H1 (cell line): ENCODE measurements around the gene GRAMD1B. TPM values are rescaled to one million over a fixed set of nuclear protein-coding genes. Genes with fewer than 3 reads are reported as not detected.

ENCODE experiments used
- CTCF ChIA-PET: fragments of 300-600 bp; sonication (Branson Sonifier 250); formaldehyde crosslinking; loops from one replicate; lab custom pipeline; 2021; ENCODE audit not compliant: partially characterized antibody; lab: Charles Lee
- POLR2A ChIA-PET: fragments of 300-600 bp; sonication (Branson Sonifier 250); formaldehyde crosslinking; loops from one replicate; lab custom pipeline; 2021; ENCODE audit warnings: inconsistent platforms; ENCODE audit not compliant: partially characterized antibody; lab: Charles Lee
- DNase-seq, 2 experiments: peaks; one replicate each; pipeline versions ENCODE4 v3.0.0 to v3.0.0-alpha.2; 2010 to 2022; ENCODE audit warnings: low spot score in 2 of 2, low read depth in 1 of 2, mixed read lengths in 1 of 2
- FAIRE-seq: peaks from 2 replicates; lab custom pipeline; 2011; peaks lifted over from hg19 to GRCh38; lab: Jason Lieb, UNC
- H2AFZ ChIP-seq: 2 replicates; pipeline ENCODE4 v1.8.1; 2012; ENCODE audit warnings: low read length, inconsistent platforms
- H2AK5ac ChIP-seq: 2 replicates; pipeline ENCODE4 v1.6.1; 2013; ENCODE audit warnings: low read depth, low read length
- H2BK120ac ChIP-seq: replicated peaks from 2 replicates; pipeline ENCODE3; 2013; ENCODE audit warnings: low read depth, low read length, inconsistent platforms
- H2BK12ac ChIP-seq: 2 replicates; pipeline ENCODE4 v1.6.1; 2013; ENCODE audit warnings: low read depth, low read length
- H2BK15ac ChIP-seq: 2 replicates; pipeline ENCODE4 v1.6.1; 2013; ENCODE audit warnings: low read length
- H2BK20ac ChIP-seq: 2 replicates; pipeline ENCODE4 v1.6.1; 2013; ENCODE audit warnings: low read length
- H2BK5ac ChIP-seq: 2 replicates; pipeline ENCODE4 v1.6.1; 2013; ENCODE audit warnings: low read depth, low read length
- H3K14ac ChIP-seq: 2 replicates; pipeline ENCODE4 v1.6.1; 2013; ENCODE audit warnings: inconsistent platforms; ENCODE audit not compliant: insufficient read length
- H3K18ac ChIP-seq: 2 replicates; pipeline ENCODE4 v1.6.1; 2013; ENCODE audit warnings: low read length; ENCODE audit errors: extremely low read depth
- H3K23ac ChIP-seq: 2 replicates; pipeline ENCODE4 v1.6.1; 2013; ENCODE audit warnings: inconsistent platforms; ENCODE audit not compliant: insufficient read length
- H3K23me2 ChIP-seq: 2 replicates; pipeline ENCODE4 v1.6.1; 2013; ENCODE audit warnings: low read depth, low read length
- H3K27ac ChIP-seq: 2 replicates; pipeline ENCODE4 v1.6.1; 2011; ENCODE audit warnings: low read depth, low read length, inconsistent platforms
- H3K27me3 ChIP-seq, 4 experiments: replicated peaks in 1 of 4; 1 replicate in 1 of 4; 2 replicates in 3 of 4; pipeline versions ENCODE4 v1.6.1 to v1.8.1; 2011 to 2013; ENCODE audit warnings: low read length in 3 of 4, mild to moderate bottlenecking in 3 of 4, inconsistent platforms in 2 of 4, mixed read lengths in 2 of 4, moderate library complexity in 1 of 4; ENCODE audit not compliant: control insufficient read depth in 3 of 4, insufficient read depth in 3 of 4; ENCODE audit errors: extremely low read depth in 1 of 4
- H3K36me3 ChIP-seq, 4 experiments: 2 replicates each; pipeline versions ENCODE4 v1.6.1 to v1.8.1; 2011 to 2013; ENCODE audit warnings: mild to moderate bottlenecking in 4 of 4, low read length in 3 of 4, moderate library complexity in 2 of 4, control low read depth in 1 of 4, inconsistent platforms in 1 of 4; ENCODE audit not compliant: insufficient read depth in 4 of 4, control insufficient read depth in 2 of 4
- H3K4ac ChIP-seq: replicated peaks from 2 replicates; pipeline ENCODE3; 2013; ENCODE audit warnings: low read length, low read depth, mixed read lengths, inconsistent platforms; ENCODE audit not compliant: insufficient read length
- H3K4me1 ChIP-seq, 4 experiments: replicated peaks in 1 of 4; 1 replicate in 1 of 4; 2 replicates in 3 of 4; pipeline versions ENCODE4 v1.6.1 to v1.8.1; 2011 to 2013; ENCODE audit warnings: low read length in 3 of 4, inconsistent platforms in 2 of 4, mixed read lengths in 1 of 4; ENCODE audit not compliant: insufficient read depth in 4 of 4, control insufficient read depth in 3 of 4
- H3K4me2 ChIP-seq, 2 experiments: 2 replicates each; pipeline versions ENCODE4 v1.6.1 to v1.8.1; 2011 to 2013; ENCODE audit warnings: low read depth in 2 of 2, low read length in 2 of 2, control low read depth in 1 of 2, inconsistent platforms in 1 of 2, mild to moderate bottlenecking in 1 of 2; ENCODE audit not compliant: insufficient read depth in 1 of 2
- H3K4me3 ChIP-seq, 4 experiments: fragments of 200-600, 300-600 bp in 1 of 4; sonication (generic), shearing (Covaris generic), sonication (Bioruptor Twin) in 1 of 4; 2 replicates each; pipeline versions ENCODE4 v1.5.1 to v1.8.1; 2011 to 2016; ENCODE audit warnings: low read length in 4 of 4, low read depth in 3 of 4, control low read depth in 2 of 4, inconsistent platforms in 2 of 4, mild to moderate bottlenecking in 2 of 4, mixed read lengths in 1 of 4, moderate library complexity in 1 of 4; ENCODE audit not compliant: insufficient read depth in 2 of 4; ENCODE audit errors: extremely low read depth in 1 of 4
- H3K56ac ChIP-seq: replicated peaks from 2 replicates; pipeline ENCODE3; 2013; ENCODE audit warnings: low read depth, mild to moderate bottlenecking, mixed read lengths, low read length, inconsistent platforms; ENCODE audit not compliant: insufficient read length
- H3K79me1 ChIP-seq: 2 replicates; pipeline ENCODE4 v1.6.1; 2013; ENCODE audit warnings: low read depth, low read length, control low read depth
- H3K79me2 ChIP-seq, 2 experiments: 2 replicates each; pipeline versions ENCODE4 v1.6.1 to v1.8.1; 2012 to 2013; ENCODE audit warnings: low read length in 2 of 2, mild to moderate bottlenecking in 2 of 2, inconsistent platforms in 1 of 2; ENCODE audit not compliant: insufficient read depth in 2 of 2, control insufficient read depth in 1 of 2
- H3K9ac ChIP-seq, 4 experiments: replicated peaks in 1 of 4; 1 replicate in 1 of 4; 2 replicates in 3 of 4; pipeline versions ENCODE4 v1.6.1 to v1.8.1; 2011 to 2013; ENCODE audit warnings: low read depth in 3 of 4, low read length in 3 of 4, control low read depth in 2 of 4, mild to moderate bottlenecking in 2 of 4, moderate library complexity in 2 of 4, inconsistent platforms in 1 of 4; ENCODE audit errors: extremely low read depth in 1 of 4
- H3K9me3 ChIP-seq, 2 experiments: 2 replicates each; pipeline versions ENCODE4 v1.6.1 to v1.8.1; 2012 to 2013; ENCODE audit warnings: mild to moderate bottlenecking in 2 of 2, moderate library complexity in 2 of 2, control low read depth in 1 of 2, inconsistent platforms in 1 of 2, low read depth in 1 of 2, low read length in 1 of 2, mixed read lengths in 1 of 2; ENCODE audit not compliant: insufficient read depth in 2 of 2
- H4K20me1 ChIP-seq, 2 experiments: replicated peaks in 1 of 2; 2 replicates each; pipeline versions ENCODE3 to v1.8.1; 2011 to 2013; ENCODE audit warnings: inconsistent platforms in 2 of 2, low read length in 2 of 2, mild to moderate bottlenecking in 1 of 2; ENCODE audit not compliant: insufficient read depth in 2 of 2, control insufficient read depth in 1 of 2
- H4K5ac ChIP-seq: 2 replicates; pipeline ENCODE4 v1.6.1; 2013; ENCODE audit warnings: low read length, low read depth, mixed read lengths, inconsistent platforms; ENCODE audit not compliant: insufficient read length
- H4K8ac ChIP-seq: 2 replicates; pipeline ENCODE4 v1.8.0; 2013; ENCODE audit warnings: mild to moderate bottlenecking, moderate library complexity, low read length, inconsistent platforms; ENCODE audit not compliant: insufficient read depth; ENCODE audit errors: extremely low read depth
- H4K91ac ChIP-seq: replicated peaks from 2 replicates; pipeline ENCODE3; 2013; ENCODE audit warnings: low read length, mixed read lengths, inconsistent platforms; ENCODE audit not compliant: insufficient read length
- CEBPB ChIP-seq: IDR thresholded peaks from 2 replicates; pipeline ENCODE4 v1.6.1; 2012; ENCODE audit warnings: low read depth, low read length
- JUND ChIP-seq: IDR thresholded peaks from 2 replicates; pipeline ENCODE4 v1.6.1; 2011; ENCODE audit warnings: mild to moderate bottlenecking, improper control_type of control experiment, low read length
- NRF1 ChIP-seq: IDR thresholded peaks from 2 replicates; pipeline ENCODE4 v1.6.1; 2011; ENCODE audit warnings: mild to moderate bottlenecking, low read depth, low read length, improper control_type of control experiment
- SAP30 ChIP-seq: fragments of 300-600 bp; sonication (generic); IDR thresholded peaks from 2 replicates; pipeline ENCODE4 v1.7.1; 2012; ENCODE audit warnings: low read length, moderate library complexity, mild to moderate bottlenecking, inconsistent platforms; ENCODE audit not compliant: insufficient read depth, insufficient replicate concordance
- SUZ12 ChIP-seq: fragments of 200-600 bp; sonication (generic); IDR thresholded peaks from 2 replicates; pipeline ENCODE4 v1.6.1; 2012; ENCODE audit warnings: mild to moderate bottlenecking, inconsistent platforms, low read length, moderate library complexity, mixed read lengths
- TAF7 ChIP-seq: optimal IDR thresholded peaks from 2 replicates; pipeline ENCODE3; 2011; ENCODE audit warnings: low read depth, mild to moderate bottlenecking, inconsistent platforms, low read length, moderate library complexity, borderline replicate concordance
- WGBS, 2 experiments: shearing (Covaris generic) in 1 of 2; methylation state at CpG; one replicate each; pipeline versions ENCODE4 v1.1.6 to v1.1.7; 2013 to 2015; ENCODE audit warnings: low lambda C conversion rate in 2 of 2, mixed read lengths in 2 of 2, inconsistent platforms in 1 of 2, low coverage in 1 of 2, missing lambda C conversion rate in 1 of 2; ENCODE audit not compliant: insufficient replicate concordance in 2 of 2, insufficient coverage in 1 of 2, insufficient read length in 1 of 2; ENCODE audit errors: extremely low coverage in 1 of 2, missing lambda C conversion rate in 1 of 2; 5-methylcytosine and 5-hydroxymethylcytosine counted together
- polyA plus RNA-seq, 7 experiments: library from polyadenylated mRNA; depleted of rRNA in 3 of 7; stranded (reverse) in 5 of 7; unstranded in 2 of 7; fragments of >200 nt in 5 of 7; fragments of 200-250 nt in 2 of 7; gene quantifications; 1 replicate in 5 of 7; 2 replicates in 1 of 7; 4 replicates in 1 of 7; pipeline versions ENCODE4 v1.2.1 to v1.2.3, GENCODE V29; 2011 to 2013; ENCODE audit warnings: missing spikeins in 2 of 7, mixed read lengths in 2 of 7
- total RNA-seq: library from RNA; stranded (reverse); fragmentation: NEBNext Ultra II Directional; extraction: Animal tissue kit (Norgen Biotek cat#: 25700); gene quantifications from 2 replicates; pipeline ENCODE4 v1.2.1, GENCODE V29; 2021
- TF ChIP-seq, protein P1 (sequence below): IDR thresholded peaks from 2 replicates; pipeline ENCODE4 v1.6.1; 2011; ENCODE audit warnings: low read depth, mild to moderate bottlenecking, low read length; ENCODE audit not compliant: insufficient read depth
- TF ChIP-seq, protein P2 (sequence below), 3 experiments: IDR thresholded peaks; 1 replicate in 2 of 3; 2 replicates in 1 of 3; pipeline versions ENCODE4 v1.5.1 to v1.6.1; 2011; ENCODE audit warnings: low read length in 3 of 3, mild to moderate bottlenecking in 3 of 3, inconsistent platforms in 2 of 3, low read depth in 1 of 3, moderate library complexity in 1 of 3; ENCODE audit not compliant: insufficient read depth in 1 of 3; ENCODE audit errors: control extremely low read depth in 1 of 3

Gene GRAMD1B
- total and polyA plus RNA-seq, 2 of the 8 experiments (the other 6 are each of a cell fraction or from before 2014, with no cell fraction given), result 10.1 to 21.2 TPM

DNA sequence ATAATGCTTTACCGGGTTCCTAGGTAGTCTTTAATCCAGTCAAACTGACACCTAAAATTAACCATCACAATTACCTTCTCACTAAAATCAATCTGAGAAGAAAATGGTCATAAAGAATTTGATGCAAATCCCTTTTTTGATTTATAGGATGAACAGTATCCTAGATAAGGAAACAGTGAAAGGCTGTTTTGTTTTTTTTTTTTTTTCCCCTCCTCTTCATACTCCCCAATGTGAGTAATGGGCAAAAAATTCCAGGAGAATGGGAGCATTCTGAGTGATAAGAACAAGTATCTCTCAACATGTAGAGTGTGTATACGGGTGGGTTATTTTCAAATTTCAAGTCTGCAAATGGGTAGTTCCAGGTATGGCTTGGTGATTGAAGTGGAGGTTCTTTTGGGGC is 28.4 kb downstream of the GRAMD1B start:
- Histone ChIP-seq H2AK5ac (no peak overlapping the region), H3K14ac (no peak overlapping the region), H3K27me3 (no peaks in the 10 kb centered on the region), H3K9me3 (no peaks in the 10 kb centered on the region), H3K23me2 (no peaks in the 10 kb centered on the region), H3K4ac (no peak overlapping the region), H3K4me3 (no peak overlapping the region), H2BK20ac (no peak overlapping the region), H3K27ac (no peak overlapping the region), H3K36me3 (no peaks in the 10 kb centered on the region; a peak in 1 of 8 replicates), H3K9ac (no peak overlapping the region)
- CTCF ChIA-PET, result interaction anchor here (0.6 kb wide), 2 partner anchors 51 to 1883 kb away, joined by 3 read pairs; no protein-coding TSS in a partner anchor
- POLR2A ChIA-PET, result no interaction called here
- TF ChIP-seq JUND, result no peak
- TF ChIP-seq SUZ12, result no peak
- TF ChIP-seq CEBPB, result no peak
- TF ChIP-seq, protein P1, sequence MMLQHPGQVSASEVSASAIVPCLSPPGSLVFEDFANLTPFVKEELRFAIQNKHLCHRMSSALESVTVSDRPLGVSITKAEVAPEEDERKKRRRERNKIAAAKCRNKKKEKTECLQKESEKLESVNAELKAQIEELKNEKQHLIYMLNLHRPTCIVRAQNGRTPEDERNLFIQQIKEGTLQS, result no peak
- TF ChIP-seq NRF1, result no peak
- TF ChIP-seq, protein P2, sequence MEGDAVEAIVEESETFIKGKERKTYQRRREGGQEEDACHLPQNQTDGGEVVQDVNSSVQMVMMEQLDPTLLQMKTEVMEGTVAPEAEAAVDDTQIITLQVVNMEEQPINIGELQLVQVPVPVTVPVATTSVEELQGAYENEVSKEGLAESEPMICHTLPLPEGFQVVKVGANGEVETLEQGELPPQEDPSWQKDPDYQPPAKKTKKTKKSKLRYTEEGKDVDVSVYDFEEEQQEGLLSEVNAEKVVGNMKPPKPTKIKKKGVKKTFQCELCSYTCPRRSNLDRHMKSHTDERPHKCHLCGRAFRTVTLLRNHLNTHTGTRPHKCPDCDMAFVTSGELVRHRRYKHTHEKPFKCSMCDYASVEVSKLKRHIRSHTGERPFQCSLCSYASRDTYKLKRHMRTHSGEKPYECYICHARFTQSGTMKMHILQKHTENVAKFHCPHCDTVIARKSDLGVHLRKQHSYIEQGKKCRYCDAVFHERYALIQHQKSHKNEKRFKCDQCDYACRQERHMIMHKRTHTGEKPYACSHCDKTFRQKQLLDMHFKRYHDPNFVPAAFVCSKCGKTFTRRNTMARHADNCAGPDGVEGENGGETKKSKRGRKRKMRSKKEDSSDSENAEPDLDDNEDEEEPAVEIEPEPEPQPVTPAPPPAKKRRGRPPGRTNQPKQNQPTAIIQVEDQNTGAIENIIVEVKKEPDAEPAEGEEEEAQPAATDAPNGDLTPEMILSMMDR (IDR thresholded peaks at IDR 0.05; ENCODE audit: control extremely low read depth in 1 of 3, insufficient read depth in 1 of 3, low read depth in 1 of 3, low read length in 3 of 3), result no peak
- no peak for TF ChIP-seq SAP30
- TF ChIP-seq TAF7, result no peak
- TF ChIP-seq, all 59 proteins: peak for 0
- no peak overlapping the region for H4K91ac ChIP-seq
- no peak overlapping the region for H2BK12ac ChIP-seq
- H3K79me1 ChIP-seq, result no peaks in the 10 kb centered on the region
- H4K8ac ChIP-seq, result no peak overlapping the region
- H3K4me1 ChIP-seq, result peaks cover 0 to 7% (median 5%) of the 10 kb centered on the region in 4 experiments; a peak in 3 of 7 replicates
- DNase-seq, result no peak
- H3K4me2 ChIP-seq, result no peak overlapping the region
- H2BK5ac ChIP-seq, result no peak overlapping the region
- H4K5ac ChIP-seq, result no peak overlapping the region
- 84% methylated on average over 2 of the region's 2 CpGs; no CpG with 5 or more reads in 1 of the 2 experiments for WGBS, 2 experiments
- no peak overlapping the region for H2BK120ac ChIP-seq
- H3K23ac ChIP-seq, result no peak overlapping the region
- FAIRE-seq, result no peak
- H2BK15ac ChIP-seq, result no peak overlapping the region
- no peak overlapping the region for H3K56ac ChIP-seq
- H4K20me1 ChIP-seq, result no peaks in the 10 kb centered on the region
- H2AFZ ChIP-seq, result no peak overlapping the region
- H3K79me2 ChIP-seq, result no peaks in the 10 kb centered on the region
- H3K18ac ChIP-seq, result no peak overlapping the region
